ENCODE results near the gene KMO.

KMO gene

DNA sequence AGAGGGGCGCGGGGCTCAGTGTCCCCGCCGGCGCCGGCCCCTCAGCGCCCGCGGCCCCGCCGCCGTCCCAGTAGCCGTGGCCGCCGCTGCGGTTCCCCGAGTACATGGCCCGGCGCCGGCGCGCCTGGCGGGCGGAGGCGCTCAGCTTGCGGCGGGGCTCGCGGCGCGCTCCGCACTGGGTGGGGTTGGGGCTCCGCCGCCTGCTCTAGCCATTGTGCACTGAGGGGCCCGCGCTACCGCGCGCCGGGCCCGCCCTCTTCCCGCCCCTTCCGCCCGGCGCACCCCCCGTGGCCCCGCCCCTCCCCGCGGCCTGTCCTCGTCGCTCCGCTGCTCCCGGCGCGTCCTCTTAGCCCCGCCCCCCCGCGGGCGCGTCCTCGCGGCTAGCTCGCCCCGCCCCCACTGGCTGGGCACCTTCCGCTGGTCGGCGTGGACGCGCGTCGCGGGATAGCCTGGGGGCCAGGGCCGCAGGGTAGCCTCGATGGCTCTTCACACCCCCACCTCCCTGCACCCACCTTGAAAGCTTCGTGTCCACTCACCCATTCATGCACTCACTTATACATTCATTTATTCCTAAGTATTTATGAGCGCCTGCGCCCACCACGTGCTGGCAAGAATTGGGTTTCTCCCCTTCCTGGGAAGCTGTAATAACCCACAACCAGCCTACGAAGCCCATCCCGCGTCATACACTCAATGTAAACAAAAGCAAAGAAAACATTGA is 108.1 kb downstream of the KMO start, which contains the start of the genes CHML and OPN3:
Gene CHML, minus strand, starts transcription at position 221 of the 718 bp plus-strand sequence. CDS start 4,603 bp downstream, outside the sequence.
Gene OPN3, minus strand, starts transcription at position 221 of the 718 bp plus-strand sequence. Its CDS starts 115 bp downstream, at position 106.
- peak; percentile 61 for DNase-seq (ENCODE audit: extremely low read depth, low read depth)

DNA sequence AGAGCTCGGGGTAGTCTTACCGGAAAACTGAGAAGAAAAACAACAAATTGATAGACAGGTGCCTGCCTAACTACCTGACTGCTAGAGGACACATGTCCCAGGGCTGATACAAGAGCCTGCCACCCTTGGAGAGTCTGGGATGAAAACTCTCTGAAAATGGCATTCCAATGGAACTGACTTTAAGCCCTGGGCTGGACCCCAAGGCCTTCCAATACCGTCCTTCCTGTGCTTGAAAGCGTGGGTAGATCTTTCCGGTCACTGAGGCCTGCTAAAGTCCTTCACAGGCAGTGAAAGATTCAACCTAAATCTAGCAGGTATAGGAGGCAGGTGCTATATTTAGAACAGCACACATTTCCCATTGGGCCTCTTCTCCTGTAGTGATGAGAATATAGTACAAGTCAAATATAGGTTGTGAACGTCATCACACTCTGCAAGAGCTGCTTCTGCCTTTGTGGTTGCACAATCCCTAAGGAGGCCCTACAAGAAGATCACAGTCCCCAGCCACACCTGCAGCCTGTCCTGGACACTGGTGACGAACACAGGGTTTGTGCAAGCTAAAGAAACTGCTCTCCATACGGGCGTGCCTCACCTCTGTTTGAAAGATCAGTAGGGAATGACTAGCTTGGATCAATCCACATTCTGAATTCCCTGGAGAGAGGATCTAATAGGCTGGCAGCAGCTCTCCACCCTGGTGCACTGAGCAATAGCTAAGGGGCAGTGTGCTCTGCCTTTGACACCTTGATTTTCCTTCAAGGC is 108.9 kb downstream of the KMO start:
- DNase-seq (ENCODE audit: extremely low read depth, low read depth), result no peak
- TF ChIP-seq, protein P1, sequence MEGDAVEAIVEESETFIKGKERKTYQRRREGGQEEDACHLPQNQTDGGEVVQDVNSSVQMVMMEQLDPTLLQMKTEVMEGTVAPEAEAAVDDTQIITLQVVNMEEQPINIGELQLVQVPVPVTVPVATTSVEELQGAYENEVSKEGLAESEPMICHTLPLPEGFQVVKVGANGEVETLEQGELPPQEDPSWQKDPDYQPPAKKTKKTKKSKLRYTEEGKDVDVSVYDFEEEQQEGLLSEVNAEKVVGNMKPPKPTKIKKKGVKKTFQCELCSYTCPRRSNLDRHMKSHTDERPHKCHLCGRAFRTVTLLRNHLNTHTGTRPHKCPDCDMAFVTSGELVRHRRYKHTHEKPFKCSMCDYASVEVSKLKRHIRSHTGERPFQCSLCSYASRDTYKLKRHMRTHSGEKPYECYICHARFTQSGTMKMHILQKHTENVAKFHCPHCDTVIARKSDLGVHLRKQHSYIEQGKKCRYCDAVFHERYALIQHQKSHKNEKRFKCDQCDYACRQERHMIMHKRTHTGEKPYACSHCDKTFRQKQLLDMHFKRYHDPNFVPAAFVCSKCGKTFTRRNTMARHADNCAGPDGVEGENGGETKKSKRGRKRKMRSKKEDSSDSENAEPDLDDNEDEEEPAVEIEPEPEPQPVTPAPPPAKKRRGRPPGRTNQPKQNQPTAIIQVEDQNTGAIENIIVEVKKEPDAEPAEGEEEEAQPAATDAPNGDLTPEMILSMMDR (IDR thresholded peaks at IDR 0.05; ENCODE audit: low read depth, low read length), result no peak

More for the DNA sequence above, 108.1 kb downstream of the KMO start, which contains the start of the genes CHML and OPN3:
- TF ChIP-seq, protein P1 (IDR thresholded peaks at IDR 0.05; ENCODE audit: low read depth, low read length), result no peak

DNA sequence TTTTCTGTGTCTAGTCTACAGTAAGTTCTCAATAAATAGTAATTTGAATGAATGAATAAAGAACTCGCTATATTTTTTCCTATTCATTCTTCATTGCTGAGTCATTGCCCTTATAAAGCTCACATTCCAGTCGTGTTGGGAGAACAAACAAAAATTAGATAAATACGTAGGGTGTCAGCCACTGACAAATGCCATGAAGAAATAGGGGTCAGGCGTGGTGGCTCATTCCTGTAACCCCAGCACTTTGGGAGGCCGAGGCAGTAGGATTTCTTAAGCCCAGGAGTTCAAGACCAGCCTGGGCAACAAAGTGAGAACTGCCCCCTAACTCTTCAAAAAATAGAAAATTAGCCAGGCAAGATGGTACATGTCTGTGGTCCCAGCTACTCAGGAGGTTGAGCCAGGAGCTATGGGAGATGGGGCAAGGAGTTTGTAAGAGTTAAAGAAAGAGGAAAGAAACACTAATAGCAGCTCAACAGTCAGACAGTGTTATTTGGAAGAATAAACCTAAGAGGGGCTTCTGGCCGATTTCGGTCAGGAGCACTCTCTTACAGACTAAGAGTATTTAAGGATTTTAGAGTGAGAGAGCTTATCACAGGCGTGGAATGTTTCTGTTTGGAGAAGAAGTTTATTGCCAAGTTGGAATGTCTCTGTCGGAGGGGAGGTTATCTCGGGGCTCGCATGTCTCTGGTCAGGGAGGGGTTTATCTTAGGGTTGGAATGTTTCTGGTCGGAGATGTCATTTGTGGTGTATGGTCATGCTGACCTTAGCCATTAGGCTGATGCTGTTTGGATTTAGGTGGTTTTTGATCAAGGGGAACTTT is 109.8 kb downstream of the KMO start:
- DNase-seq (ENCODE audit: extremely low read depth, low read depth), result no peak
- TF ChIP-seq, protein P1 (IDR thresholded peaks at IDR 0.05; ENCODE audit: low read depth, low read length), result no peak

DNA sequence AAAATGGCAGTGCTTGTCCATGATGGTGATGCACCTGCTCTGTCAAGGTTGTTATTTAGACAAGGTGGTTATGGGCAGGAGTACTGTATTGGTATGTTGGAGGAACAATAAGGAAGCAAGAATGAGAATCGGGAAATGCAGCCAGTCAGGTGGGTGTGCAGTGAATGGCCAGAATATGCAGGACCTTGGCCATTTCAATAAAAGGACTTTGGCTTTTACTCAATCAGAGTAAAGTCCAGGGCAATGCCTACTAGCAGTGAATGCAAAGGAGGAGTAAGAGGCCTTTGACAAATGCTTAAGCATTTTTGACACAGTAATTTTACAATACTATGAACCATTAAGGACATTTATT is 110.4 kb downstream of the KMO start:
- TF ChIP-seq, protein P1 (IDR thresholded peaks at IDR 0.05; ENCODE audit: low read depth, low read length), result no peak
- no peak for DNase-seq (ENCODE audit: extremely low read depth, low read depth)

DNA sequence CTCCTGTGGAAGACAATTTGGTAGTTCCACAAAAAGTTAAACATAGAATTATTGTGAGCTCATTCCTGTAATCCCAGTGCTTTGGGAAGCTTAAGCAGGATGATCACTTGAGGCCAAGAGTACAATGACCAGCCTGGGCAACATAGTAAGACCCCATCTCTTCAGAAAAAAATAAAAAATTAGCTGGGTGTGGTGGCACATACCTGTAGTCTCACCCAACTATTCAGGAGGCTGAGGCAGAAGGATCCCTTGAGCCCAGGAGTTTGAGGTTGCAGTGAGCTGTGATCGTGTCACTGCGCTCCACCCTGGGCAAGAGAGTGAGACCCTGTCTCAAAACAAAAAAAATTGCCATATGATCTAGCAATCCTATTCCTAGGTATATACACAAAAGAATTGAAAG is 112.1 kb downstream of the KMO start:
- TF ChIP-seq, protein P1 (IDR thresholded peaks at IDR 0.05; ENCODE audit: low read depth, low read length), result no peak
- no peak for DNase-seq (ENCODE audit: extremely low read depth, low read depth)

DNA sequence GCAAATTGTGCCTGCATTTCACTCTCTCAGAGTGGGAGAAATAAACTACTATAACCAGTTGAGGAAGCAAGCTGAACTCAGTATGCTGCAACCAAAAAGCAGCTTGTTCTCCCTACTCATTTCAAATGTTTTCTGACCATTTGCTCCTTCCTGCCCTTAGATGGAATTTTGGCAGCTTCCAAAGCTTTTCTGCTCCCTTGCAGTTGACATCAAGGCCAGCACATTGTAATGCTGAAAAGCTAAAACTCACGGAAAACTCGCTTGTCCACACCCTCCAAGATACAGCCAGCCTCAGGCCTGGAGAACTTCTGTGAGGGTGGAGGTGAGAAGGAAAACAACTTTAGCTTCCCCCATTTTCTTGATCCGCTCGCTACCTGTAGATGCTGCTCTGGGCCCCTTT is 113.0 kb downstream of the KMO start:
- DNase-seq (ENCODE audit: extremely low read depth, low read depth), result no peak
- TF ChIP-seq, protein P1 (IDR thresholded peaks at IDR 0.05; ENCODE audit: low read depth, low read length), result no peak

All from AG09319 (cell line).